Sigmoid colon (tissue), 7 donors: Measurements from ENCODE around the gene MAGI2. TPM values are rescaled to one million over a fixed set of nuclear protein-coding genes. Genes with fewer than 3 reads are reported as not detected.

ENCODE experiments used
- DNase-seq: peaks from one replicate; pipeline ENCODE4 v3.0.0-alpha.2; 2019
- H3K27ac ChIP-seq, 4 donors: fragments of 200-600 bp; sonication (generic); one replicate each; pipeline ENCODE4 v1.5.1; 2016 to 2019; ENCODE audit warnings: mild to moderate bottlenecking in 1 of 4
- H3K27me3 ChIP-seq, 3 donors: fragments of 200-600 bp; sonication (generic); one replicate each; pipeline ENCODE4 v1.5.1; 2019; ENCODE audit warnings: mild to moderate bottlenecking in 1 of 3
- H3K36me3 ChIP-seq, 4 donors: fragments of 200-600 bp; sonication (generic); one replicate each; pipeline ENCODE4 v1.5.1; 2016 to 2019
- H3K4me1 ChIP-seq, 4 donors: fragments of 200-600 bp; sonication (generic); one replicate each; pipeline ENCODE4 v1.5.1; 2017 to 2019
- H3K4me3 ChIP-seq, 4 donors: fragments of 200-600 bp; sonication (generic); one replicate each; pipeline ENCODE4 v1.5.1; 2017 to 2019; ENCODE audit warnings: mild to moderate bottlenecking in 2 of 4, moderate library complexity in 1 of 4
- H3K9me3 ChIP-seq, 4 donors: fragments of 200-600 bp in 3 of 4; sonication (generic) in 3 of 4; one replicate each; pipeline versions ENCODE4 v1.5.1 to v1.6.1; 2013 to 2019
- EP300 ChIP-seq, 4 donors: sonication (generic); formaldehyde crosslinking; IDR thresholded peaks; one replicate each; pipeline ENCODE4 v1.6.1; 2017; ENCODE audit warnings: antibody characterized with exemption in 4 of 4
- POLR2A ChIP-seq, 2 donors: fragments of 450-650 bp; IDR thresholded peaks; one replicate each; pipeline ENCODE4 v1.6.1; 2016; ENCODE audit warnings: antibody characterized with exemption in 2 of 2, mild to moderate bottlenecking in 2 of 2, moderate library complexity in 2 of 2
- POLR2AphosphoS5 ChIP-seq, 4 donors: sonication (generic); formaldehyde crosslinking; IDR thresholded peaks; one replicate each; pipeline ENCODE4 v1.6.1; 2017; ENCODE audit warnings: antibody characterized with exemption in 4 of 4
- WGBS, 2 donors: extraction: QIAGEN DNeasy Blood & Tissue Kit; methylation state at CpG; one replicate each; pipeline ENCODE4 v1.1.7; 2013; 5-methylcytosine and 5-hydroxymethylcytosine counted together
- intact Hi-C: fragments of 100-400 bp; cut with DNase I; formaldehyde crosslinking; loops from one replicate; pipeline ENCODE4 v1.15.1; 2023
- polyA plus RNA-seq, 3 donors: library from polyadenylated mRNA; stranded (reverse); fragments of 200-250 nt; gene quantifications; one replicate each; pipeline ENCODE4 v1.2.3, GENCODE V29; 2013
- total RNA-seq, 4 donors: library from RNA; depleted of rRNA; stranded (reverse); fragments of >200 nt; gene quantifications; one replicate each; pipeline ENCODE4 v1.1.0, GENCODE V29; 2016
- TF ChIP-seq, protein P1 (sequence below), 4 experiments: fragments of 450-650 bp in 3 of 4; fragments of 200-600 bp in 1 of 4; IDR thresholded peaks; one replicate each; pipeline ENCODE4 v1.5.1; 2016 to 2019; ENCODE audit warnings: antibody characterized with exemption in 4 of 4, mild to moderate bottlenecking in 3 of 4, moderate library complexity in 2 of 4
- donor health status: healthy with polysubstance abuse.
- donor health status: Bipolar disorder and iron deficiency.
- donor health status: healthy.

MAGI2 gene
- total and polyA plus RNA-seq, 7 donors = 0.69 to 26.9 (median 14.7) TPM

DNA sequence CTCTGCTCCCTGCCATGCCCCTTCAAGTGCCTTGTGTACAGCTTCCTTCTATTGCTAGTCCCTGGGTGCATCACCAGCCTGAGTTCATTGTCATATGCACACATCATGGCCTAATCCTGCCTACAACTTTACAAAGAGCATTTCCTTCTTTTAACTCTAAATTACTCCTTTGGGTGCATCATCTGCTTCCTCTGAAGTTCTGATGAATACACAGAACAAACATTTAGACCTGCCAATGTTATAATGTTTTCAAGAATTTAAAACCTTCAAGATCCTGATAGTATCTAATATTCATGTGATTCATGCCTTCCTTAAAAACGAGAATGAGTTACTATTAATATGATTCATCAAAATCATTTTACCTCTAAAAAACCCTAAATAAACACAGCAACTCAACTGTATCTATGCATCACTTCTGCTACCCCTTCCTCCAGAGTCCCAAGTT is 357.1 kb downstream of the MAGI2 start:
- 45 to 51% methylated on average over 1 of the region's 1 CpG for WGBS, 2 donors
- Histone ChIP-seq H3K4me3 (no peak overlapping the region), H3K4me1 (no peaks in the 10 kb centered on the region), H3K36me3 (no peaks in the 10 kb centered on the region), H3K27ac (no peak overlapping the region), H3K9me3 (no peaks in the 10 kb centered on the region), H3K27me3 (no peaks in the 10 kb centered on the region)
- TF ChIP-seq POLR2A (IDR thresholded peaks at IDR 0.05) (no peak), EP300 (IDR thresholded peaks at IDR 0.05) (no peak), POLR2AphosphoS5 (IDR thresholded peaks at IDR 0.05) (no peak)
- TF ChIP-seq, protein P1, sequence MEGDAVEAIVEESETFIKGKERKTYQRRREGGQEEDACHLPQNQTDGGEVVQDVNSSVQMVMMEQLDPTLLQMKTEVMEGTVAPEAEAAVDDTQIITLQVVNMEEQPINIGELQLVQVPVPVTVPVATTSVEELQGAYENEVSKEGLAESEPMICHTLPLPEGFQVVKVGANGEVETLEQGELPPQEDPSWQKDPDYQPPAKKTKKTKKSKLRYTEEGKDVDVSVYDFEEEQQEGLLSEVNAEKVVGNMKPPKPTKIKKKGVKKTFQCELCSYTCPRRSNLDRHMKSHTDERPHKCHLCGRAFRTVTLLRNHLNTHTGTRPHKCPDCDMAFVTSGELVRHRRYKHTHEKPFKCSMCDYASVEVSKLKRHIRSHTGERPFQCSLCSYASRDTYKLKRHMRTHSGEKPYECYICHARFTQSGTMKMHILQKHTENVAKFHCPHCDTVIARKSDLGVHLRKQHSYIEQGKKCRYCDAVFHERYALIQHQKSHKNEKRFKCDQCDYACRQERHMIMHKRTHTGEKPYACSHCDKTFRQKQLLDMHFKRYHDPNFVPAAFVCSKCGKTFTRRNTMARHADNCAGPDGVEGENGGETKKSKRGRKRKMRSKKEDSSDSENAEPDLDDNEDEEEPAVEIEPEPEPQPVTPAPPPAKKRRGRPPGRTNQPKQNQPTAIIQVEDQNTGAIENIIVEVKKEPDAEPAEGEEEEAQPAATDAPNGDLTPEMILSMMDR (IDR thresholded peaks at IDR 0.05) = no peak
- DNase-seq = no peak
- intact Hi-C loops = no loop called here

DNA sequence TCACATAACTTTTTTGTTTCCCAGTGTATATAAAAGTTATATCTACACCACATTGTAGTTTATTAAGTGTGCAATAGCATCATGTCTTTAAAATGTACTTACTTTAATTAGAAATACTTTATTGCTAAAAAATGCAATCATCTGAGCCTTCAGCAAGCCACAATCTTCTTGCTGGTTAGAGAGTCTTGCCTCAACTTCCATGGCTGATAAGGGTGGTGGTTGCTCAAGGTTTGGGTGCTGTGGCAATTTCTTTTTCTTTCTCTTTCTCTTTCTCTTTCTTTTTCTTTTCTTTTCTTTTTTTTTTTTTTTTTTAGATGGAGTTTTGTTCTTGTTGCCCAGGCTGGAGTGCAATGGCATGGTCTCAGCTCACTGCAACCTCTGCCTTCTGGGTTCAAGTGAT is 360.0 kb downstream of the MAGI2 start:
- Histone ChIP-seq H3K27ac (no peak overlapping the region), H3K36me3 (no peaks in the 10 kb centered on the region), H3K4me1 (no peaks in the 10 kb centered on the region), H3K9me3 (no peaks in the 10 kb centered on the region), H3K4me3 (no peak overlapping the region), H3K27me3 (no peaks in the 10 kb centered on the region)
- TF ChIP-seq POLR2AphosphoS5 (IDR thresholded peaks at IDR 0.05) = no peak
- no peak for TF ChIP-seq POLR2A (IDR thresholded peaks at IDR 0.05)
- no peak for TF ChIP-seq EP300 (IDR thresholded peaks at IDR 0.05)
- TF ChIP-seq, protein P1 (IDR thresholded peaks at IDR 0.05) = no peak
- DNase-seq = no peak
- intact Hi-C loops = no loop called here

DNA sequence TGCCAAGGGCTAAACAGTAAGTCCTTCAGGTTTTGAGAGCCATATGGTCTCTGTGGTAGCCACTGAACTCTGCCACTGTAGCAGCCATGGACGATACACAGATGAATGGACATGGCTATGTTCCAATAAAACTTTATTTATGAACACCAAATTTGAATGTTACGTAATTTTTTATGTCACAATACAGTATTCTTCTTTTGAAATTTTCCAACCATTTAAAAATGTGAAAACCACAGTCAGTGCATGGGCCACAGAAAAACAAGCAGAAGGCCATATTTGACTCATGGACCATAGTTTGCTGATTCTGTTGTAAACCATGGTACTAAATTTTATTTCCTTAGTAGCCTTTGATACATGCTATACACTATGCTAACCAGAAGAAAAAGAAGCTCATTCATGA is 361.8 kb downstream of the MAGI2 start:
- DNase-seq = no peak
- Histone ChIP-seq H3K9me3 (no peaks in the 10 kb centered on the region), H3K4me1 (no peaks in the 10 kb centered on the region), H3K27ac (no peak overlapping the region), H3K36me3 (no peaks in the 10 kb centered on the region), H3K4me3 (no peak overlapping the region), H3K27me3 (no peaks in the 10 kb centered on the region)
- intact Hi-C loops = no loop called here
- 76 to 78% methylated on average over 2 of the region's 2 CpGs for WGBS, 2 donors
- no peak for TF ChIP-seq POLR2A (IDR thresholded peaks at IDR 0.05)
- TF ChIP-seq, protein P1 (IDR thresholded peaks at IDR 0.05) = no peak
- TF ChIP-seq POLR2AphosphoS5 (IDR thresholded peaks at IDR 0.05) = no peak
- no peak for TF ChIP-seq EP300 (IDR thresholded peaks at IDR 0.05)

DNA sequence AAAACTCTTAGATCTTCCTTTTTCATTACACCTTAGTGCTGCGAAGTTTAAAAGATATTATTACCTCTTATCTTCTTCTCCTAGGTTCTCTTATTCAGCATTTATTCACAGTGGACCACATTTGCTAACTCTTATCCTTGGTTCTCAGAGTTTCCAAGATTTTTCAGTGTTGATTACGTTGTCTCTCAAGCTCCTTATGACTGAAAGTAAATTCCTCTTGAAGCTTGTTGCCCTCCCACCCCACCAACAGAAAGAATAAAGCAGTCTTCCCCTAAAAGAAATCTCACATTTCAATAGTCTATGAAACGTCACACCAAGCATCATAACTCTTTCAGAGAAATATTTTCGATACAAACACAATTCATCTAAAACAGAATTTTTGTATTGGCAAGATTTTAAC is 362.5 kb downstream of the MAGI2 start:
- H3K27me3 ChIP-seq = no peaks in the 10 kb centered on the region
- H3K9me3 ChIP-seq = no peaks in the 10 kb centered on the region
- no peak overlapping the region for H3K4me3 ChIP-seq
- no peaks in the 10 kb centered on the region for H3K36me3 ChIP-seq
- no peaks in the 10 kb centered on the region for H3K4me1 ChIP-seq
- H3K27ac ChIP-seq = no peak overlapping the region
- DNase-seq = no peak
- 68 to 80% methylated on average over 4 of the region's 4 CpGs for WGBS, 2 donors
- no peak for TF ChIP-seq POLR2AphosphoS5 (IDR thresholded peaks at IDR 0.05)
- no peak for TF ChIP-seq POLR2A (IDR thresholded peaks at IDR 0.05)
- no peak for TF ChIP-seq EP300 (IDR thresholded peaks at IDR 0.05)
- TF ChIP-seq, protein P1 (IDR thresholded peaks at IDR 0.05) = no peak
- intact Hi-C loops = no loop called here

DNA sequence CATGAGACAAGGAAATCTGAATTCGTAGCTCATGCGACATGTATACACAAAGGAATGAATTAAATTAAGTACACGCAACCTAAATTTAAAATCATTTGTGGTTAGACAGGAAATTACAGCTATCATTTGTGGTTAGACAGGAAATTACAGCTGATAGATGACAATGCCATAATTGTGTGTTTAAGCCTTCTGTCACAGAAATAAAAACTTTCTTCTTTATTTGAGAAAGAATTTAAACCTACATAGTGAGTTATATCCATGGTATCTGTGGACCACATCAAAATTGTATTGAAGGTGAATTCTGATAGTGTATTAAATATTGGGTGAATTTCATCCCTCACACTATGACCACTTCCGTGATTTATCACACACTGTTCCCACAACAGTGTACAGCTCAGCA is 362.9 kb downstream of the MAGI2 start:
- intact Hi-C loops = no loop called here
- Histone ChIP-seq H3K36me3 (no peaks in the 10 kb centered on the region), H3K9me3 (no peaks in the 10 kb centered on the region), H3K27ac (no peak overlapping the region), H3K4me3 (no peak overlapping the region), H3K27me3 (no peaks in the 10 kb centered on the region), H3K4me1 (no peaks in the 10 kb centered on the region)
- DNase-seq = no peak
- TF ChIP-seq POLR2AphosphoS5 (IDR thresholded peaks at IDR 0.05) (no peak), POLR2A (IDR thresholded peaks at IDR 0.05) (no peak), EP300 (IDR thresholded peaks at IDR 0.05) (no peak)
- TF ChIP-seq, protein P1 (IDR thresholded peaks at IDR 0.05) = no peak
- WGBS, 2 donors = 66 to 83% methylated on average over 4 of the region's 4 CpGs
